Activated B cell treated with CpG ODN at 0.5 μM for 24 hours (primary cell): ENCODE data around the gene NAT10. TPM values are rescaled to one million over a fixed set of nuclear protein-coding genes. Genes with fewer than 3 reads are reported as not detected.
A peak's percentile ranks its signal among the peaks of the same experiment; 100 is the strongest.

Source experiments
- ATAC-seq: fragments of 200-7000 bp; cut with Tn5 transposase; one replicate; pipeline ENCODE4 v1.10.0; 2021; ENCODE audit warnings: low read depth, mild to moderate bottlenecking, moderate library complexity
- CTCF ChIA-PET: fragments of 350-600 bp; sonication (Branson Sonifier 250); formaldehyde crosslinking; loops from one replicate; lab custom pipeline; 2021; ENCODE audit warnings: antibody characterized with exemption; lab: Charles Lee
- POLR2A ChIA-PET: fragments of 350-600 bp; sonication (Branson Sonifier 250); formaldehyde crosslinking; loops from one replicate; lab custom pipeline; 2021; ENCODE audit warnings: antibody characterized with exemption; lab: Charles Lee
- DNase-seq: peaks from one replicate; pipeline ENCODE4 v3.0.0; 2022
- H3K27ac Mint-ChIP-seq: one replicate; pipeline ENCODE4 v1.8.0; 2020; ENCODE audit warnings: mixed read lengths
- H3K27me3 Mint-ChIP-seq: one replicate; pipeline ENCODE4 v1.8.0; 2021; ENCODE audit warnings: mixed read lengths
- H3K36me3 Mint-ChIP-seq: one replicate; pipeline ENCODE4 v1.8.0; 2021; ENCODE audit warnings: low read depth, mixed read lengths
- H3K4me1 Mint-ChIP-seq: one replicate; pipeline ENCODE4 v1.8.0; 2021; ENCODE audit warnings: mixed read lengths
- H3K4me3 Mint-ChIP-seq: one replicate; pipeline ENCODE4 v1.8.0; 2020; ENCODE audit warnings: mild to moderate bottlenecking, mixed read lengths
- H3K9me3 Mint-ChIP-seq: one replicate; pipeline ENCODE4 v1.8.0; 2020; ENCODE audit warnings: mixed read lengths
- CTCF ChIP-seq: fragments of 200-600 bp; IDR thresholded peaks from one replicate; pipeline ENCODE4 v1.8.0; 2022; ENCODE audit warnings: antibody characterized with exemption, mild to moderate bottlenecking
- intact Hi-C: fragments of 100-400 bp; cut with micrococcal nuclease; formaldehyde crosslinking; loops from one replicate; pipeline ENCODE4 v1.15.1; 2024
- total RNA-seq: library from RNA; stranded (reverse); gene quantifications from 2 replicates; pipeline ENCODE4 v1.2.3, GENCODE V29; 2022

NAT10 gene
- total RNA-seq, 1 donor from 2014 or later = 120 TPM

- DNase-seq (no peak), ATAC-seq (peak; percentile 82)
- Mint-ChIP-seq H3K27ac (peak overlapping the region; percentile 14), H3K4me1 (peaks cover 37% of the 10 kb centered on the region), H3K4me3 (peak overlapping the region; percentile 24), H3K9me3 (no peaks in the 10 kb centered on the region), H3K36me3 (peaks cover 6% of the 10 kb centered on the region), H3K27me3 (no peaks in the 10 kb centered on the region)
- intact Hi-C loops = loop anchor here (1.0 kb wide), 1 partner anchor 50 kb away; no protein-coding TSS in a partner anchor
- TF ChIP-seq CTCF = no peak
- POLR2A ChIA-PET = interaction anchor here (0.6 to 3.7 kb wide), 5 partner anchors 51 to 183 kb away, joined by 4 to 27 read pairs (median 6); partner anchors contain the start of gene ABTB2
- CTCF ChIA-PET = interaction anchor here (1.3 to 1.6 kb wide), 2 partner anchors 8 to 175 kb away, joined by 4 to 8 read pairs; partner anchors contain the start of gene ABTB2
These were observed 77.0 kb downstream of the NAT10 start for GRCh38 chr11:34182425-34182824.

- no peak for DNase-seq
- ChIA-PET POLR2A (interaction anchor here (0.6 to 3.7 kb wide), 7 partner anchors 9 to 182 kb away, joined by 4 to 27 read pairs (median 6); partner anchors contain the start of gene ABTB2), CTCF (interaction anchor here (1.3 kb wide), 1 partner anchor 9 kb away, joined by 8 read pairs; no protein-coding TSS in a partner anchor)
- TF ChIP-seq CTCF = no peak
- peak; percentile 60 for ATAC-seq
- H3K27ac Mint-ChIP-seq = peak overlapping the region; percentile 14
- intact Hi-C loops = loop anchor here (1.0 kb wide), 1 partner anchor 49 kb away; no protein-coding TSS in a partner anchor
- H3K36me3 Mint-ChIP-seq = peaks cover 6% of the 10 kb centered on the region
- no peaks in the 10 kb centered on the region for H3K9me3 Mint-ChIP-seq
- no peaks in the 10 kb centered on the region for H3K27me3 Mint-ChIP-seq
- H3K4me1 Mint-ChIP-seq = peaks cover 33% of the 10 kb centered on the region
- H3K4me3 Mint-ChIP-seq = peak overlapping the region; percentile 24
These were observed 77.7 kb downstream of the NAT10 start for GRCh38 chr11:34182921-34183685.

GRCh38 chr11:34183848-34184391 lies 78.5 kb downstream of the NAT10 start:
- no peak for TF ChIP-seq CTCF
- no peak overlapping the region for H3K27ac Mint-ChIP-seq
- ChIA-PET CTCF (interaction anchor here (2.9 kb wide), 1 partner anchor 9 kb away, joined by 18 read pairs; no protein-coding TSS in a partner anchor), POLR2A (interaction anchor here (0.6 to 1.4 kb wide), 4 partner anchors 9 to 173 kb away, joined by 3 to 12 read pairs (median 6); no protein-coding TSS in a partner anchor)
- intact Hi-C loops = no loop called here
- H3K4me3 Mint-ChIP-seq = no peak overlapping the region
- H3K36me3 Mint-ChIP-seq = peaks cover 6% of the 10 kb centered on the region
- H3K27me3 Mint-ChIP-seq = no peaks in the 10 kb centered on the region
- H3K4me1 Mint-ChIP-seq = peaks cover 29% of the 10 kb centered on the region
- DNase-seq (no peak), ATAC-seq (no peak)
- no peaks in the 10 kb centered on the region for H3K9me3 Mint-ChIP-seq

- Mint-ChIP-seq H3K27ac (no peak overlapping the region), H3K4me1 (peaks cover 29% of the 10 kb centered on the region), H3K27me3 (no peaks in the 10 kb centered on the region), H3K36me3 (peaks cover 6% of the 10 kb centered on the region), H3K4me3 (no peak overlapping the region), H3K9me3 (no peaks in the 10 kb centered on the region)
- DNase-seq (no peak), ATAC-seq (no peak)
- POLR2A ChIA-PET = interaction anchor here (0.6 to 1.8 kb wide), 3 partner anchors 50 to 172 kb away, joined by 3 to 12 read pairs (median 5); no protein-coding TSS in a partner anchor
- intact Hi-C loops = no loop called here
- TF ChIP-seq CTCF = no peak
- CTCF ChIA-PET = interaction anchor here (2.9 kb wide), 1 partner anchor 10 kb away, joined by 18 read pairs; no protein-coding TSS in a partner anchor
These were observed 79.1 kb downstream of the NAT10 start for GRCh38 chr11:34184505-34185015.
